Neural progenitor cell (in vitro differentiated cells): ENCODE measurements around the gene ENAH. TPM values are rescaled to one million over a fixed set of nuclear protein-coding genes. Genes with fewer than 3 reads are reported as not detected.

Source experiments
- DNase-seq: peaks from one replicate; pipeline ENCODE4 v3.0.0-alpha.2; 2016; ENCODE audit warnings: low spot score
- H2AFZ ChIP-seq: fragments of 200-600 bp; sonication (generic); replicated peaks from 2 replicates; pipeline ENCODE4 v1.6.1; 2016; ENCODE audit warnings: antibody characterized with exemption
- H3F3A ChIP-seq: fragments of 200-600 bp; sonication (generic); 2 replicates; pipeline ENCODE4 v1.6.1; 2016; ENCODE audit warnings: antibody characterized with exemption, low read depth
- H3K27ac ChIP-seq: fragments of 200-600 bp; sonication (generic); 2 replicates; pipeline ENCODE4 v1.5.1; 2016; ENCODE audit warnings: mild to moderate bottlenecking
- H3K27me3 ChIP-seq: fragments of 200-600 bp; sonication (generic); 2 replicates; pipeline ENCODE4 v1.6.1; 2016; ENCODE audit warnings: mild to moderate bottlenecking, moderate library complexity
- H3K36me3 ChIP-seq: fragments of 200-600 bp; sonication (generic); 2 replicates; pipeline ENCODE4 v1.5.1; 2016
- H3K4me1 ChIP-seq: fragments of 200-600 bp; sonication (generic); 2 replicates; pipeline ENCODE4 v1.6.1; 2016; ENCODE audit warnings: mixed run types
- H3K4me2 ChIP-seq: fragments of 200-600 bp; sonication (generic); 2 replicates; pipeline ENCODE4 v1.6.1; 2016
- H3K4me3 ChIP-seq: fragments of 200-600 bp; sonication (generic); 2 replicates; pipeline ENCODE4 v1.5.1; 2016
- H3K79me2 ChIP-seq: fragments of 200-600 bp; sonication (generic); 2 replicates; pipeline ENCODE4 v1.6.1; 2016; ENCODE audit warnings: low read depth
- H3K9ac ChIP-seq: fragments of 200-600 bp; sonication (generic); 2 replicates; pipeline ENCODE4 v1.6.1; 2016
- H3K9me3 ChIP-seq: fragments of 200-600 bp; sonication (generic); 2 replicates; pipeline ENCODE4 v1.5.1; 2016; ENCODE audit warnings: low read depth
- H4K20me1 ChIP-seq: fragments of 200-600 bp; sonication (generic); 2 replicates; pipeline ENCODE4 v1.6.1; 2016; ENCODE audit warnings: low read depth
- H3K27ac Mint-ChIP-seq: 3 replicates; pipeline ENCODE4 v1.8.0; 2021; ENCODE audit warnings: mixed read lengths
- H3K27me3 Mint-ChIP-seq: 2 replicates; pipeline ENCODE4 v1.8.0; 2022; ENCODE audit warnings: low read depth, mild to moderate bottlenecking, inconsistent platforms, moderate library complexity, mixed read lengths; ENCODE audit not compliant: insufficient read depth
- H3K36me3 Mint-ChIP-seq: 3 replicates; pipeline ENCODE4 v1.8.0; 2021; ENCODE audit warnings: mixed read lengths
- H3K4me1 Mint-ChIP-seq: 3 replicates; pipeline ENCODE4 v1.8.0; 2021; ENCODE audit warnings: mixed read lengths
- H3K4me3 Mint-ChIP-seq: 3 replicates; pipeline ENCODE4 v1.8.0; 2021; ENCODE audit warnings: mild to moderate bottlenecking, moderate library complexity, mixed read lengths
- H3K9me3 Mint-ChIP-seq: 3 replicates; pipeline ENCODE4 v1.8.0; 2020; ENCODE audit warnings: mixed read lengths
- CTCF ChIP-seq: fragments of 200-600 bp; sonication (generic); IDR thresholded peaks from 2 replicates; pipeline ENCODE4 v1.5.1; 2017; ENCODE audit warnings: antibody characterized with exemption, mild to moderate bottlenecking
- EZH2 ChIP-seq: fragments of 200-600 bp; sonication (generic); IDR thresholded peaks from 2 replicates; pipeline ENCODE4 v1.6.1; 2017; ENCODE audit warnings: antibody characterized with exemption, mild to moderate bottlenecking, moderate library complexity
- EZH2phosphoT487 ChIP-seq: fragments of 200-600 bp; sonication (generic); IDR thresholded peaks from 2 replicates; pipeline ENCODE4 v1.6.1; 2017; ENCODE audit warnings: antibody characterized with exemption
- total RNA-seq: library from RNA; depleted of rRNA; stranded (reverse); fragments of >200 nt; gene quantifications from 2 replicates; pipeline ENCODE4 v1.2.3, GENCODE V29; 2015; ENCODE audit warnings: low replicate concordance

ENAH gene
- total RNA-seq, 1 donor from 2014 or later: 346 TPM

- Histone ChIP-seq H3K27me3 (no peaks in the 10 kb centered on the region), H3K79me2 (no peaks in the 10 kb centered on the region), H4K20me1 (no peaks in the 10 kb centered on the region), H3K9ac (no peak overlapping the region), H3K4me2 (no peak overlapping the region), H3K36me3 (no peaks in the 10 kb centered on the region), H3K9me3 (no peaks in the 10 kb centered on the region), H2AFZ (no peak overlapping the region), H3K4me1 (peaks cover 4% of the 10 kb centered on the region), H3K27ac (no peak overlapping the region), H3K4me3 (no peak overlapping the region), H3F3A (no peaks in the 10 kb centered on the region)
- Mint-ChIP-seq H3K9me3 (peaks cover 2% of the 10 kb centered on the region), H3K4me1 (peaks cover 17% of the 10 kb centered on the region), H3K4me3 (no peak overlapping the region), H3K27me3 (peaks cover 16% of the 10 kb centered on the region), H3K36me3 (no peaks in the 10 kb centered on the region), H3K27ac (peak overlapping the region; percentile 25)
- peak; percentile 71 for DNase-seq
- no peak for TF ChIP-seq EZH2
- no peak for TF ChIP-seq EZH2phosphoT487
- TF ChIP-seq CTCF: peak; percentile 83
These were observed 172.0 kb downstream of the ENAH start for GRCh38 chr1:225480825-225481434.

- no peaks in the 10 kb centered on the region for H3F3A ChIP-seq
- H3K27ac Mint-ChIP-seq: no peak overlapping the region
These were observed 172.8 kb downstream of the ENAH start for GRCh38 chr1:225479996-225480720.

GRCh38 chr1:225479341-225479740 lies 173.6 kb downstream of the ENAH start:
- H3K9me3 ChIP-seq: no peaks in the 10 kb centered on the region
- H3K9ac ChIP-seq: no peak overlapping the region
- H3K9me3 Mint-ChIP-seq: peaks cover 2% of the 10 kb centered on the region
- no peak overlapping the region for H2AFZ ChIP-seq
- H3K4me3 Mint-ChIP-seq: no peak overlapping the region
- H3K27ac Mint-ChIP-seq: no peak overlapping the region
- H4K20me1 ChIP-seq: no peaks in the 10 kb centered on the region
- no peak for TF ChIP-seq CTCF
- no peak for TF ChIP-seq EZH2phosphoT487
- no peak for TF ChIP-seq EZH2
- H3K36me3 ChIP-seq: no peaks in the 10 kb centered on the region
- H3K27me3 Mint-ChIP-seq: peaks cover 15% of the 10 kb centered on the region
- H3K36me3 Mint-ChIP-seq: no peaks in the 10 kb centered on the region
- no peaks in the 10 kb centered on the region for H3K27me3 ChIP-seq
- H3F3A ChIP-seq: no peaks in the 10 kb centered on the region
- H3K27ac ChIP-seq: no peak overlapping the region
- DNase-seq: no peak
- H3K4me2 ChIP-seq: no peak overlapping the region
- no peaks in the 10 kb centered on the region for H3K79me2 ChIP-seq
- peaks cover 4% of the 10 kb centered on the region for H3K4me1 ChIP-seq
- H3K4me1 Mint-ChIP-seq: peaks cover 19% of the 10 kb centered on the region
- no peak overlapping the region for H3K4me3 ChIP-seq

More at GRCh38 chr1:225479996-225480720, 172.8 kb downstream of the ENAH start:
- Histone ChIP-seq H3K27me3 (no peaks in the 10 kb centered on the region), H3K79me2 (no peaks in the 10 kb centered on the region), H3K27ac (no peak overlapping the region), H3K4me3 (no peak overlapping the region), H3K36me3 (no peaks in the 10 kb centered on the region), H2AFZ (no peak overlapping the region), H3K9ac (no peak overlapping the region), H3K4me1 (peaks cover 4% of the 10 kb centered on the region), H4K20me1 (no peaks in the 10 kb centered on the region), H3K4me2 (no peak overlapping the region), H3K9me3 (no peaks in the 10 kb centered on the region)
- DNase-seq: no peak
- Mint-ChIP-seq H3K4me3 (no peak overlapping the region), H3K36me3 (no peaks in the 10 kb centered on the region), H3K27me3 (peaks cover 16% of the 10 kb centered on the region), H3K4me1 (peaks cover 17% of the 10 kb centered on the region), H3K9me3 (peaks cover 2% of the 10 kb centered on the region)
- TF ChIP-seq EZH2phosphoT487 (no peak), CTCF (no peak)
